Stromal cell of bone marrow (primary cell): Measurements from ENCODE around the gene ZNF185.

Experiments used
- DNase-seq: peaks from one replicate; pipeline ENCODE4 v3.0.0-alpha.2; 2012; ENCODE audit warnings: low read depth

The ZNF185 gene

GRCh38 chrX:152897222-152898131 is at the start of gene ZNF185:
TSS of gene ZNF185 (plus strand) at chrX:152898067. CDS start at chrX:152914490, 16,423 bp downstream.
- no peak for DNase-seq

GRCh38 chrX:152850465-152850864 is 47.4 kb upstream of the ZNF185 start:
- no peak for DNase-seq

- DNase-seq = no peak
These were observed 43.9 kb upstream of the ZNF185 start for GRCh38 chrX:152853986-152854385.

- no peak for DNase-seq
These were observed 36.8 kb upstream of the ZNF185 start for GRCh38 chrX:152861116-152861515.

- no peak for DNase-seq
These were observed 36.0 kb upstream of the ZNF185 start for GRCh38 chrX:152861826-152862225.

GRCh38 chrX:152865232-152865920 is 32.5 kb upstream of the ZNF185 start:
- DNase-seq = peak; percentile 3

- DNase-seq = no peak
These were observed 31.5 kb upstream of the ZNF185 start for GRCh38 chrX:152866386-152866785.

- DNase-seq = no peak
These were observed 27.9 kb upstream of the ZNF185 start for GRCh38 chrX:152869972-152870371.

GRCh38 chrX:152871260-152871659 is 26.6 kb upstream of the ZNF185 start:
- no peak for DNase-seq

GRCh38 chrX:152872522-152872921 is 25.3 kb upstream of the ZNF185 start:
- no peak for DNase-seq

- no peak for DNase-seq
These were observed 24.5 kb upstream of the ZNF185 start for GRCh38 chrX:152873361-152873760.

GRCh38 chrX:152876931-152877840 is 20.7 kb upstream of the ZNF185 start:
- DNase-seq = no peak

GRCh38 chrX:152878976-152879755 is 18.7 kb upstream of the ZNF185 start:
- DNase-seq = no peak

- DNase-seq = no peak
These were observed 16.6 kb upstream of the ZNF185 start for GRCh38 chrX:152881289-152881688.

GRCh38 chrX:152884171-152884570 is 13.7 kb upstream of the ZNF185 start:
- DNase-seq = no peak

- no peak for DNase-seq
These were observed 11.2 kb upstream of the ZNF185 start for GRCh38 chrX:152886716-152887115.

- DNase-seq = no peak
These were observed 5.4 kb upstream of the ZNF185 start for GRCh38 chrX:152892499-152892898.

- DNase-seq = no peak
These were observed 4.6 kb upstream of the ZNF185 start for GRCh38 chrX:152892999-152893891.

GRCh38 chrX:152893980-152894610 is 3.8 kb upstream of the ZNF185 start:
- no peak for DNase-seq

- DNase-seq = no peak
These were observed 2.7 kb upstream of the ZNF185 start for GRCh38 chrX:152895121-152895520.
